Erythroblast (primary cell): ENCODE results near the gene CCDC87.
"Not testable (repeated sequence)": the region's sequence is repeated elsewhere in the genome, so short reads cannot be mapped to it uniquely, and the experiment has no call there.

Experiments
- DNase-seq, 2 experiments: peaks; one replicate each; lab custom pipeline; 2025; lab: John Stamatoyannopoulos, UW
- GATA1 ChIP-seq: IDR thresholded peaks from 2 replicates; pipeline ENCODE4 v1.6.1; 2011; ENCODE audit warnings: low read depth, mild to moderate bottlenecking, control low read depth, low read length, moderate library complexity
- POLR2A ChIP-seq: IDR thresholded peaks from 2 replicates; pipeline ENCODE4 v1.6.1; 2011; ENCODE audit warnings: mild to moderate bottlenecking, low read length

The CCDC87 gene

GRCh38 chr11:66604155-66604554 is 11.3 kb upstream of the CCDC87 start:
- TF ChIP-seq GATA1 (no peak), POLR2A (peak; percentile 37)
- DNase-seq: peak; percentile 90 to 94

DNA sequence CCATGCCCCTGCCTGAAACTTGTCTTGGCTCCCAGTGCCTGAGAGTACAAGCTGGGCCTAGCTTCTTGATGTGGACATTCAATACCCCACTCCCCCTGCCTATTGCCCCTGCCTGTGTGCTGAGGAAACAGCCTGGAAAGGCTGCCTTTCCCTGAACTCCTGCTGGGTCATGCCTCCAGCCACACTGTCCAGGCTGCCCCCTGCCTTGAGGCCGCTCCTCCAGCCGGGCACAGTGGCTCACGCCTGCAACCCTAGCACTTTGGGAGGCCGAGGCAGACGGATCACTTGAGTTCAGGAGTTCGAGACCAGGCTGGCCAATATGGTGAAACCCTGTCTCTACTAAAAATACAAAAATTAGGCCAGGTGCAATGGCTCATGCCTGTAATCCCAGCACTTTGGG is 10.2 kb upstream of the CCDC87 start:
- TF ChIP-seq POLR2A (no peak), GATA1 (no peak)

DNA sequence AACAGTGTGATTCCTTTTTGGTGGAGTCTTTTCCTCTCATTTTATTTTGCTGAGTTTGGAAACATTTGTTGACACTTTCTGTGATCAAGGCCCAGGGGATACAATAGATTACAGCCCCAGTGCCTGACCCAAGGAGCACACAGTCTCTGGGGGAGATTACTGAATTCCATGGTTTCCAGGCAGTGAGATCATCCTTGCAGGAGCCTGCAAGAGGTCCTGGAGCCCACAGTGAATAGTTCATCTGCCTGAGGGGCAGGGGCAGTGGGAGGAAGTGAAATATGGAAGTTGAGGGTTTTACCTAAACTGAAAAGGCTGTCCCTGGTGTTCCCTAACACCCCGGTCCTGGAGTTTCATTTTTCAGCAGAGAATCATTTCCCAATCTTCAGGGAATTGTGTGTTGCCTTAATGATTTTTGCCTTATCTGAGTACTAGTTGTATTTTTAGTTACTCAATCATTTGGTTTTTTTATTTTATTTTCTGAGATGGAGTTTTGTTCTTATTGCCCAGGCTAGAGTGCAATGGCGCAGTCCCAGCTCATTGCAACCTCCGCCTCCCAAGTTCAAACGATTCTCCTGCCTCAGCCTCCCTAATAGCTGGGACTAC is 7.9 kb upstream of the CCDC87 start:
- TF ChIP-seq GATA1: no peak
- no peak for TF ChIP-seq POLR2A
- no peak for DNase-seq

More for the DNA sequence above, 10.2 kb upstream of the CCDC87 start:
- DNase-seq: no peak

DNA sequence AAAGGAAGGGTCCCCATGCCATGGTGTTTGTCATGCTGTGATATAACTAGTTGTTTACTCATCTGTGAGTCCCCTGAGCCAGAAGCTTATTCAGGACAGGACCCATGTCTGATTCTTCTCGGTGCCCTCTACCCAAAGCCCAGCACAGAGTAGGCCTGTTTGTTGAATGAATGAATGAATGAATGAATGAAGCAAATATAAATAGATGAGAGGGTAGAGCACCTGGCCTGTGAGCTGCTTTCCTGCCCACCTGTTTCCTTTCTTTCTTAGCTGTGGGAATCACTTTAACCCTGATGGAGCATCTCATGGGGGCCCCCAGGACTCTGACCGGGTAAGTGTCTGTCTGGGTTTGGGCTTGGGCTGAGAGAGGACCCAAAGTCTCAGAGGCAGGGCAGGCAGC is 7.4 kb upstream of the CCDC87 start:
- no peak for DNase-seq
- no peak for TF ChIP-seq GATA1
- TF ChIP-seq POLR2A: no peak

GRCh38 chr11:66598993-66599392 is 6.1 kb upstream of the CCDC87 start:
- TF ChIP-seq POLR2A (no peak), GATA1 (no peak)

GRCh38 chr11:66595245-66595904 is 2.5 kb upstream of the CCDC87 start:
- peak; percentile 25 for TF ChIP-seq POLR2A
- TF ChIP-seq GATA1: no peak
- DNase-seq: peak; percentile 89 to 90

More at GRCh38 chr11:66598993-66599392, 6.1 kb upstream of the CCDC87 start:
- no peak for DNase-seq

- no peak for TF ChIP-seq GATA1
- no peak for TF ChIP-seq POLR2A
- DNase-seq: no peak
Measured at GRCh38 chr11:66593650-66594049, 787 bp upstream of the CCDC87 start.

GRCh38 chr11:66593303-66593635 is 406 bp upstream of the CCDC87 start:
- DNase-seq: peak in 1 of 2 experiments; percentile 49
- TF ChIP-seq POLR2A: peak; percentile 63
- TF ChIP-seq GATA1: no peak

DNA sequence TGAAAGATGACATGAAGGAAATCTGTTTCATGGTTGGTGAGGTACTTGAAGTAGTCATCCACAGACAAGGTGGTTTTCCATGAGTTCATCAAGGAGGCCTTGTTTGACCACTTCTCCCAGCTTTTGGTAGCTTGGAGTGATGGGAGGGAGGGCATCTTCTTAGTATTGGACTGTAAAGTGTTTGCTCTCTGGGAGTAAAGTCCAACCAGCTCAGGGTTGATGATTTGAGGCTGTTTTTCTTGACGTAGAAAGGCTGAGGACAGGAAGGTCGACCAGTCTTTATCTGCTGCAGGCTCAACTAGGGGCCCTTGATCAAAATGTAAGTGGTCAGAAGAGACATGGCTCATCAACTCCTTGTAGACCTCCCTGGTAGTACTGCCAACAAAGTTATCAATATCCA is 1.7 kb downstream of the CCDC87 start:
- TF ChIP-seq POLR2A (no peak), GATA1 (no peak)

GRCh38 chr11:66589996-66590675 is 2.7 kb downstream of the CCDC87 start:
- no peak for TF ChIP-seq GATA1
- no peak for TF ChIP-seq POLR2A
- no peak for DNase-seq

More for the DNA sequence above, 1.7 kb downstream of the CCDC87 start:
- DNase-seq: no peak

DNA sequence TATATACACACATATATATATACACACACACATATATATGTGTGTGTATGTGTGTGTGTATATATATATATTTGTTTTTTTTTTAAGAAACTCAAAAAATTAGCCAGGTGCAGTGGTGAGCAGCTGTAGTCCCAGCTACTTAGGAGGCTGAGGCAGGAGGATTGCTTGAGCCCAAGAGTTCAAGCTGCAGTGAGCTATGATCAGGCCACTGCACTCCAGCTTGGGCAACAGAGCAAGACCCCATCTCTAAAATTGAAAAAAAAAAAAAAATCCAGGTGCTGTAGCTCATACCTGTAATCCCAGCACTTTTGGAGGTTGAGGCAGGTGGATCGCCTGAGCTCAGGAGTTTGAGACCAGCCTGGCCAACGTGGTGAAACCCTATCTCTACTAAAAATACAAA is 3.5 kb downstream of the CCDC87 start:
- not testable (repeated sequence) for DNase-seq

DNA sequence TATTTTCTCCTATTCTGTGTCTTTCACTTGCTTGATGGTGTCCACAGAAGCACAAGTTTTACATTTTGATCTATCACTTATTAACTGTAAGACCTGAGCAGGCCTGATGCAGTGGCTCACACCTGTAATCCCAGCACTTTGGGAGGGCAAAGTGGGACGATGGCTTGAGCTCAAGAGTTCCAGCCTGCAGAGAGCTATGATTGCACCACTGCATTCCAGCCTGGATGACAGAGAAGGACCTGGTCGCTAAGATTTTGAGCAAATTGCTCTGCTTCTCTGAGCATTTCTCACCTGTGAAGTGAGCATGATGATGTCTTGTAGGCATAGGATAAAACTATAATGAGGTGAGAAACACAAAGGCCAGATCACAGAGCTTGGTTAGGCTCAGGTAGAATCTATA is 6.7 kb downstream of the CCDC87 start:
- DNase-seq: no peak
- TF ChIP-seq POLR2A (no peak), GATA1 (no peak)

GRCh38 chr11:66585447-66585846 is 7.4 kb downstream of the CCDC87 start:
- not testable (repeated sequence) for DNase-seq

DNA sequence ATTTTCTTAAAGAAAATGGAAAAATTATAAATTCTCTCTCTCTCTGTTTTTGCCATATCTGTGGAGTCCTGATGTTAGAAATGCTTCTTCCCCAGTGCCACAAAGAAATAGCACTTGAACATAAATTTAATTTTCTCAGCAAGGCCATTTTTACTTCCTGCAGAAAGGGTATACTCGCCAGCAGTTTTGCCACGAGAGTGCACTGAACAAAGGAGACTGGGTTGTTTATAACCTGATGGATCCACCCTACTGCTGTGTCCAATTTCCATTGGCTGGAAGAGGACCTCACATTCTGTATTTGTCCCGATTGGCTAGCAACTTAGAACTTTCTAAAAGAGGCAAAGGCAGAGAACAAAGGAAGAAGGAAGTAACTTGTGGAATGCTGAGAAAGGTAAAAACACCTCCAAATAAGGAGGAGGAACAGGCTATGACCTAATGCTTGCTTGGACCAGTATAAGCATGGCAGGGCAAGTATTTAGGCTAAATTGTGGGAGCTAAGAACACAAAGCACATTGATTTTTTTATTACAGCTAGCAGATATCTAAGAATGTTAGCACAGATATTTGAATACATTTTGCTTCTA is 10.2 kb downstream of the CCDC87 start:
- DNase-seq: not testable (repeated sequence)
